ENCODE results near the gene FADS3. TPM values are rescaled to one million over a fixed set of nuclear protein-coding genes. Genes with fewer than 3 reads are reported as not detected.

Gene FADS3
- total and polyA plus RNA-seq, 2 of the 13 experiments (the other 11 are each of a cell fraction or from before 2014, with no cell fraction given), result 13.4 to 23.2 TPM

- TF ChIP-seq PAF1 (CRISPR knock-in tag; IDR thresholded peaks at IDR 0.05) (no peak), ZNF784 (CRISPR knock-in tag; IDR thresholded peaks at IDR 0.05; ENCODE audit: borderline replicate concordance) (no peak), FOXA3 (CRISPR knock-in tag; IDR thresholded peaks at IDR 0.05) (no peak), ZNF775 (CRISPR knock-in tag; IDR thresholded peaks at IDR 0.05; ENCODE audit: borderline replicate concordance) (no peak), NPAS2 (CRISPR knock-in tag; IDR thresholded peaks at IDR 0.05; ENCODE audit: borderline replicate concordance) (no peak), POLR2AphosphoS5 (IDR thresholded peaks at IDR 0.05; ENCODE audit: low read depth, low read length) (peak; percentile 54; the same call in 1 of the 2 replicates), TSC22D2 (CRISPR knock-in tag; IDR thresholded peaks at IDR 0.05; ENCODE audit: borderline replicate concordance) (no peak), ZBTB7B (CRISPR knock-in tag; IDR thresholded peaks at IDR 0.05) (no peak), SRY (CRISPR knock-in tag; IDR thresholded peaks at IDR 0.05) (no peak), PCBP2 (optimal IDR thresholded peaks at IDR 0.05; ENCODE audit: low read depth, low read length, poor library complexity, severe bottlenecking) (no peak), HMGA1 (CRISPR knock-in tag; conservative IDR thresholded peaks at IDR 0.05) (no peak), BCL6 (CRISPR knock-in tag; IDR thresholded peaks at IDR 0.05) (no peak), CBX2 (IDR thresholded peaks at IDR 0.05; ENCODE audit: low read depth, low read length) (no peak), CBX2 (CRISPR knock-in tag; IDR thresholded peaks at IDR 0.05; ENCODE audit: low read depth) (no peak), REL (CRISPR knock-in tag; conservative IDR thresholded peaks at IDR 0.05) (no peak), GLMP (CRISPR knock-in tag; IDR thresholded peaks at IDR 0.05; ENCODE audit: borderline replicate concordance) (no peak), TERF1 (CRISPR knock-in tag; IDR thresholded peaks at IDR 0.05) (no peak), ZNF326 (CRISPR knock-in tag; IDR thresholded peaks at IDR 0.05; ENCODE audit: borderline replicate concordance) (no peak)
- TF ChIP-seq, protein P1, sequence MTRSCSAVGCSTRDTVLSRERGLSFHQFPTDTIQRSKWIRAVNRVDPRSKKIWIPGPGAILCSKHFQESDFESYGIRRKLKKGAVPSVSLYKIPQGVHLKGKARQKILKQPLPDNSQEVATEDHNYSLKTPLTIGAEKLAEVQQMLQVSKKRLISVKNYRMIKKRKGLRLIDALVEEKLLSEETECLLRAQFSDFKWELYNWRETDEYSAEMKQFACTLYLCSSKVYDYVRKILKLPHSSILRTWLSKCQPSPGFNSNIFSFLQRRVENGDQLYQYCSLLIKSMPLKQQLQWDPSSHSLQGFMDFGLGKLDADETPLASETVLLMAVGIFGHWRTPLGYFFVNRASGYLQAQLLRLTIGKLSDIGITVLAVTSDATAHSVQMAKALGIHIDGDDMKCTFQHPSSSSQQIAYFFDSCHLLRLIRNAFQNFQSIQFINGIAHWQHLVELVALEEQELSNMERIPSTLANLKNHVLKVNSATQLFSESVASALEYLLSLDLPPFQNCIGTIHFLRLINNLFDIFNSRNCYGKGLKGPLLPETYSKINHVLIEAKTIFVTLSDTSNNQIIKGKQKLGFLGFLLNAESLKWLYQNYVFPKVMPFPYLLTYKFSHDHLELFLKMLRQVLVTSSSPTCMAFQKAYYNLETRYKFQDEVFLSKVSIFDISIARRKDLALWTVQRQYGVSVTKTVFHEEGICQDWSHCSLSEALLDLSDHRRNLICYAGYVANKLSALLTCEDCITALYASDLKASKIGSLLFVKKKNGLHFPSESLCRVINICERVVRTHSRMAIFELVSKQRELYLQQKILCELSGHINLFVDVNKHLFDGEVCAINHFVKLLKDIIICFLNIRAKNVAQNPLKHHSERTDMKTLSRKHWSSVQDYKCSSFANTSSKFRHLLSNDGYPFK (CRISPR knock-in tag; IDR thresholded peaks at IDR 0.05; ENCODE audit: borderline replicate concordance), result no peak
- TF ChIP-seq, protein P2, sequence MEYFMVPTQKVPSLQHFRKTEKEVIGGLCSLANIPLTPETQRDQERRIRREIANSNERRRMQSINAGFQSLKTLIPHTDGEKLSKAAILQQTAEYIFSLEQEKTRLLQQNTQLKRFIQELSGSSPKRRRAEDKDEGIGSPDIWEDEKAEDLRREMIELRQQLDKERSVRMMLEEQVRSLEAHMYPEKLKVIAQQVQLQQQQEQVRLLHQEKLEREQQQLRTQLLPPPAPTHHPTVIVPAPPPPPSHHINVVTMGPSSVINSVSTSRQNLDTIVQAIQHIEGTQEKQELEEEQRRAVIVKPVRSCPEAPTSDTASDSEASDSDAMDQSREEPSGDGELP (IDR thresholded peaks at IDR 0.05; ENCODE audit: borderline replicate concordance, low read depth), result no peak
- TF ChIP-seq, protein P3, sequence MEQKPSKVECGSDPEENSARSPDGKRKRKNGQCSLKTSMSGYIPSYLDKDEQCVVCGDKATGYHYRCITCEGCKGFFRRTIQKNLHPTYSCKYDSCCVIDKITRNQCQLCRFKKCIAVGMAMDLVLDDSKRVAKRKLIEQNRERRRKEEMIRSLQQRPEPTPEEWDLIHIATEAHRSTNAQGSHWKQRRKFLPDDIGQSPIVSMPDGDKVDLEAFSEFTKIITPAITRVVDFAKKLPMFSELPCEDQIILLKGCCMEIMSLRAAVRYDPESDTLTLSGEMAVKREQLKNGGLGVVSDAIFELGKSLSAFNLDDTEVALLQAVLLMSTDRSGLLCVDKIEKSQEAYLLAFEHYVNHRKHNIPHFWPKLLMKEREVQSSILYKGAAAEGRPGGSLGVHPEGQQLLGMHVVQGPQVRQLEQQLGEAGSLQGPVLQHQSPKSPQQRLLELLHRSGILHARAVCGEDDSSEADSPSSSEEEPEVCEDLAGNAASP (CRISPR knock-in tag; IDR thresholded peaks at IDR 0.05; ENCODE audit: borderline replicate concordance), result peak; percentile 7; the same call in 1 of the 2 replicates
Observed at GRCh38 chr11:61827571-61828378, 63.6 kb downstream of the FADS3 start, which contains the start of gene FADS2 (continued).
